GM23338 (cell line): ENCODE results near the gene CDCA7. TPM values are rescaled to one million over a fixed set of nuclear protein-coding genes. Genes with fewer than 3 reads are reported as not detected.
A peak's percentile ranks its signal among the peaks of the same experiment; 100 is the strongest.

Experiments used
- ATAC-seq: fragments of 200-7000 bp; cut with Tn5 transposase; 3 replicates; pipeline ENCODE4 v1.9.1; 2020
- DNase-seq: peaks from one replicate; pipeline ENCODE4 v3.0.0-alpha.2; 2015; ENCODE audit warnings: low spot score
- H2AFZ ChIP-seq: fragments of 200-600 bp; sonication (generic); 2 replicates; pipeline ENCODE4 v1.8.0; 2016; ENCODE audit warnings: antibody characterized with exemption, mild to moderate bottlenecking, moderate library complexity
- H3F3A ChIP-seq: fragments of 200-600 bp; sonication (generic); replicated peaks from 2 replicates; pipeline ENCODE4 v1.8.0; 2017; ENCODE audit warnings: antibody characterized with exemption, mixed run types, low read depth
- H3K27ac ChIP-seq: fragments of 200-600 bp; sonication (generic); 2 replicates; pipeline ENCODE4 v1.6.1; 2016; ENCODE audit warnings: low read depth
- H3K27me3 ChIP-seq: fragments of 200-600 bp; sonication (generic); 2 replicates; pipeline ENCODE4 v1.8.0; 2016; ENCODE audit warnings: mild to moderate bottlenecking, mixed run types, moderate library complexity; ENCODE audit not compliant: insufficient read depth
- H3K36me3 ChIP-seq: fragments of 200-600 bp; sonication (generic); 2 replicates; pipeline ENCODE4 v1.8.0; 2016; ENCODE audit warnings: mild to moderate bottlenecking; ENCODE audit not compliant: insufficient read depth
- H3K4me1 ChIP-seq: fragments of 200-600 bp; sonication (generic); 2 replicates; pipeline ENCODE4 v1.8.0; 2016; ENCODE audit warnings: mild to moderate bottlenecking, moderate library complexity; ENCODE audit not compliant: insufficient read depth
- H3K4me2 ChIP-seq: fragments of 200-600 bp; sonication (generic); 2 replicates; pipeline ENCODE4 v1.7.1; 2017; ENCODE audit warnings: mixed run types
- H3K4me3 ChIP-seq: fragments of 200-600 bp; sonication (generic); 2 replicates; pipeline ENCODE4 v1.6.1; 2016; ENCODE audit warnings: mixed run types
- H3K79me2 ChIP-seq: fragments of 200-600 bp; sonication (generic); replicated peaks from 2 replicates; pipeline ENCODE4 v1.8.0; 2017; ENCODE audit warnings: mild to moderate bottlenecking; ENCODE audit not compliant: insufficient read depth
- H3K9me2 ChIP-seq: fragments of 200-600 bp; sonication (generic); 2 replicates; pipeline ENCODE4 v1.8.0; 2017; ENCODE audit not compliant: insufficient read depth
- H4K20me1 ChIP-seq: fragments of 200-600 bp; sonication (generic); replicated peaks from 2 replicates; pipeline ENCODE4 v1.8.0; 2017; ENCODE audit warnings: mild to moderate bottlenecking; ENCODE audit not compliant: insufficient read depth
- H3K27ac Mint-ChIP-seq: 2 replicates; pipeline ENCODE4 v1.8.0; 2020; ENCODE audit warnings: inconsistent platforms, mild to moderate bottlenecking, moderate library complexity, mixed read lengths
- H3K27me3 Mint-ChIP-seq: 3 replicates; pipeline ENCODE4 v1.8.0; 2022; ENCODE audit warnings: low read depth, mild to moderate bottlenecking, moderate library complexity, mixed read lengths, inconsistent platforms; ENCODE audit not compliant: insufficient read depth, poor library complexity
- H3K36me3 Mint-ChIP-seq: 3 replicates; pipeline ENCODE4 v1.8.0; 2021; ENCODE audit warnings: low read depth, mild to moderate bottlenecking, inconsistent platforms, moderate library complexity, mixed read lengths
- H3K4me1 Mint-ChIP-seq: 3 replicates; pipeline ENCODE4 v1.8.0; 2020; ENCODE audit warnings: mild to moderate bottlenecking, inconsistent platforms, mixed read lengths
- H3K4me3 Mint-ChIP-seq: 3 replicates; pipeline ENCODE4 v1.8.0; 2021; ENCODE audit warnings: moderate library complexity, mild to moderate bottlenecking, inconsistent platforms, mixed read lengths
- H3K9me3 Mint-ChIP-seq: 3 replicates; pipeline ENCODE4 v1.8.0; 2020; ENCODE audit warnings: moderate library complexity, mild to moderate bottlenecking, inconsistent platforms, mixed read lengths
- EZH2phosphoT487 ChIP-seq: fragments of 200-600 bp; sonication (generic); IDR thresholded peaks from one replicate; pipeline ENCODE4 v1.8.1; 2018; ENCODE audit warnings: antibody characterized with exemption; ENCODE audit not compliant: unreplicated experiment
- NANOG ChIP-seq: IDR thresholded peaks from 2 replicates; pipeline ENCODE4 v1.6.1; 2016; ENCODE audit warnings: antibody characterized with exemption, borderline replicate concordance
- STAT1 ChIP-seq: IDR thresholded peaks from one replicate; pipeline ENCODE4 v1.6.1; 2016; ENCODE audit warnings: antibody characterized with exemption; ENCODE audit not compliant: unreplicated experiment
- polyA plus RNA-seq: library from polyadenylated mRNA; unstranded; fragments of >200 nt; fragmentation: Nextera tagmentation; extraction: Ambion mirVana; gene quantifications from 2 replicates; pipeline ENCODE4 v1.2.1, GENCODE V29; 2016
- total RNA-seq: library from RNA; depleted of rRNA; stranded (reverse); fragments of >200 nt; shearing (Covaris generic); gene quantifications from 2 replicates; pipeline ENCODE4 v1.2.3, GENCODE V29; 2014
- TF ChIP-seq, protein P1 (sequence below): fragments of 250-450 bp; sonication (Bioruptor Pico); IDR thresholded peaks from 2 replicates; pipeline ENCODE4 v1.5.0; 2020; ENCODE audit warnings: mild to moderate bottlenecking, moderate library complexity
- TF ChIP-seq, protein P2 (sequence below), 2 experiments: fragments of 200-600 bp in 1 of 2; sonication (generic) in 1 of 2; conservative IDR thresholded peaks; 2 replicates each; pipeline versions ENCODE4 v1.5.1 to v1.6.1; 2016 to 2017; ENCODE audit warnings: antibody characterized with exemption in 2 of 2, low read depth in 2 of 2, mild to moderate bottlenecking in 2 of 2, moderate library complexity in 1 of 2
- TF ChIP-seq, protein P3 (sequence below): IDR thresholded peaks from one replicate; pipeline ENCODE4 v1.6.1; 2018; ENCODE audit warnings: antibody characterized with exemption; ENCODE audit not compliant: unreplicated experiment

CDCA7 gene
- total and polyA plus RNA-seq, 2 experiments from 2014 or later, result 63.7 to 95.5 TPM

DNA sequence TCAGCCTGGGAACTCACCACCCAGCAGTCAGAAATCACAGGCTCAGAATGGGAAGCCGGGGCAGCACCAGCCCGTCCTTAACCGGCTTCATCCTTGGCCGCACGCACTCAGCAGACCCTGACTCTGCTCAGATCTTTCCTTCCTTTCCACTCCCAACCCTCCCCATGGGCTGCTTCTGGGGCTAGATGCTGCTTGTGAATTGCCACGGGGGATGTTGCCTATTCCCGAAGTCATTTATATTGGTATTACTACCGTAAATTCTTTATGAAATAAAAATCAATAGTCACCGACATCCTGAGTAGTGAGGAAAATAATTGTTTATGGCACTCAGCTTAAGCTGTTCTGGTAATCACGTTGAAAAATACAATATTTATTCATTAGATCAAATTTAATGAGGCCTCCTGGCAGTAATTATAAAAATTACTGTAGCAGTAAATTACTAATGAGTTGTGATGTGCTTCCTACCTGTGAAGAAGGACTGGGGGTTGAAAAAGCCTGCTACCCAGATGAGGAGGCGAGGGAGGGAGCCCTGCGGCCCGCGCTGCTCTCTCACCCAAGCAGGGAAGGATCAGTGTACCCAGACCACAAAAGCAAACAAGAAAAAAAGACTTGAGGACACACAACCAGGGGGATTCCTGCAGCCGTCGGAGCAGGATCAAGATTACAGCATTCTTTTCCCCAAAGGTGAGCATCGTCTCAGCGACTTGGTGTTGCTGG lies 31.5 kb downstream of the CDCA7 start (continued):
- TF ChIP-seq, protein P1, sequence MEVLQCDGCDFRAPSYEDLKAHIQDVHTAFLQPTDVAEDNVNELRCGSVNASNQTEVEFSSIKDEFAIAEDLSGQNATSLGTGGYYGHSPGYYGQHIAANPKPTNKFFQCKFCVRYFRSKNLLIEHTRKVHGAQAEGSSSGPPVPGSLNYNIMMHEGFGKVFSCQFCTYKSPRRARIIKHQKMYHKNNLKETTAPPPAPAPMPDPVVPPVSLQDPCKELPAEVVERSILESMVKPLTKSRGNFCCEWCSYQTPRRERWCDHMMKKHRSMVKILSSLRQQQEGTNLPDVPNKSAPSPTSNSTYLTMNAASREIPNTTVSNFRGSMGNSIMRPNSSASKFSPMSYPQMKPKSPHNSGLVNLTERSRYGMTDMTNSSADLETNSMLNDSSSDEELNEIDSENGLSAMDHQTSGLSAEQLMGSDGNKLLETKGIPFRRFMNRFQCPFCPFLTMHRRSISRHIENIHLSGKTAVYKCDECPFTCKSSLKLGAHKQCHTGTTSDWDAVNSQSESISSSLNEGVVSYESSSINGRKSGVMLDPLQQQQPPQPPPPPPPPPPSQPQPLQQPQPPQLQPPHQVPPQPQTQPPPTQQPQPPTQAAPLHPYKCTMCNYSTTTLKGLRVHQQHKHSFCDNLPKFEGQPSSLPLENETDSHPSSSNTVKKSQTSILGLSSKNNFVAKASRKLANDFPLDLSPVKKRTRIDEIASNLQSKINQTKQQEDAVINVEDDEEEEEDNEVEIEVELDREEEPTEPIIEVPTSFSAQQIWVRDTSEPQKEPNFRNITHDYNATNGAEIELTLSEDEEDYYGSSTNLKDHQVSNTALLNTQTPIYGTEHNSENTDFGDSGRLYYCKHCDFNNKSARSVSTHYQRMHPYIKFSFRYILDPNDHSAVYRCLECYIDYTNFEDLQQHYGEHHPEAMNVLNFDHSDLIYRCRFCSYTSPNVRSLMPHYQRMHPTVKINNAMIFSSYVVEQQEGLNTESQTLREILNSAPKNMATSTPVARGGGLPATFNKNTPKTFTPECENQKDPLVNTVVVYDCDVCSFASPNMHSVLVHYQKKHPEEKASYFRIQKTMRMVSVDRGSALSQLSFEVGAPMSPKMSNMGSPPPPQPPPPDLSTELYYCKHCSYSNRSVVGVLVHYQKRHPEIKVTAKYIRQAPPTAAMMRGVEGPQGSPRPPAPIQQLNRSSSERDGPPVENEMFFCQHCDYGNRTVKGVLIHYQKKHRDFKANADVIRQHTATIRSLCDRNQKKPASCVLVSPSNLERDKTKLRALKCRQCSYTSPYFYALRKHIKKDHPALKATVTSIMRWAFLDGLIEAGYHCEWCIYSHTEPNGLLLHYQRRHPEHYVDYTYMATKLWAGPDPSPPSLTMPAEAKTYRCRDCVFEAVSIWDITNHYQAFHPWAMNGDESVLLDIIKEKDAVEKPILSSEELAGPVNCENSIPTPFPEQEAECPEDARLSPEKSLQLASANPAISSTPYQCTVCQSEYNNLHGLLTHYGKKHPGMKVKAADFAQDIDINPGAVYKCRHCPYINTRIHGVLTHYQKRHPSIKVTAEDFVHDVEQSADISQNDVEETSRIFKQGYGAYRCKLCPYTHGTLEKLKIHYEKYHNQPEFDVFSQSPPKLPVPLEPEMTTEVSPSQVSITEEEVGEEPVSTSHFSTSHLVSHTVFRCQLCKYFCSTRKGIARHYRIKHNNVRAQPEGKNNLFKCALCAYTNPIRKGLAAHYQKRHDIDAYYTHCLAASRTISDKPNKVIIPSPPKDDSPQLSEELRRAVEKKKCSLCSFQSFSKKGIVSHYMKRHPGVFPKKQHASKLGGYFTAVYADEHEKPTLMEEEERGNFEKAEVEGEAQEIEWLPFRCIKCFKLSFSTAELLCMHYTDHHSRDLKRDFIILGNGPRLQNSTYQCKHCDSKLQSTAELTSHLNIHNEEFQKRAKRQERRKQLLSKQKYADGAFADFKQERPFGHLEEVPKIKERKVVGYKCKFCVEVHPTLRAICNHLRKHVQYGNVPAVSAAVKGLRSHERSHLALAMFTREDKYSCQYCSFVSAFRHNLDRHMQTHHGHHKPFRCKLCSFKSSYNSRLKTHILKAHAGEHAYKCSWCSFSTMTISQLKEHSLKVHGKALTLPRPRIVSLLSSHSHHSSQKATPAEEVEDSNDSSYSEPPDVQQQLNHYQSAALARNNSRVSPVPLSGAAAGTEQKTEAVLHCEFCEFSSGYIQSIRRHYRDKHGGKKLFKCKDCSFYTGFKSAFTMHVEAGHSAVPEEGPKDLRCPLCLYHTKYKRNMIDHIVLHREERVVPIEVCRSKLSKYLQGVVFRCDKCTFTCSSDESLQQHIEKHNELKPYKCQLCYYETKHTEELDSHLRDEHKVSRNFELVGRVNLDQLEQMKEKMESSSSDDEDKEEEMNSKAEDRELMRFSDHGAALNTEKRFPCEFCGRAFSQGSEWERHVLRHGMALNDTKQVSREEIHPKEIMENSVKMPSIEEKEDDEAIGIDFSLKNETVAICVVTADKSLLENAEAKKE (CRISPR knock-in tag), result no peak

DNA sequence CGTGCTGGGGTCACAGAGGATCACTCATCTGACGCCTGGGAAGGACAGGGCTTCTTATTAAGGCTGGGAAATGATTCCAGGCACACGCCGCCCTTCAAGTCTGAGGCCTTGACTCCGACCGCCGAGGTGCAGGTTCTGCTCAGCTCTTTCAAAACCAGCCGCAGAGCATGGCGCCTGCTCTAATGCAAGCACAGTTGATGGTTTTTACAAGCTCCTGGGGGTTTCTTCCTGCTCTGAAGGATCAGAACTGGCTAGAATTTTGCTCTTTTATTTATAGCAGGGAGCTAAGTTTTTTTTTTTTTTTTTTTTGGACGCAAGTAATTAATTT lies 32.0 kb downstream of the CDCA7 start:
- H2AFZ ChIP-seq, result peak overlapping the region; percentile 67; the same call in 1 of the 2 replicates
- DNase-seq (no peak), ATAC-seq (peak; percentile 64)
- 0 out of 2 replicates have a peak overlapping the region, but pooled peaks have one; percentile 16 for H3K27ac ChIP-seq
- Mint-ChIP-seq H3K27ac (peak overlapping the region; percentile 41; the same call in 1 of the 2 replicates), H3K9me3 (no peaks in the 10 kb centered on the region), H3K4me1 (peaks cover 15% of the 10 kb centered on the region), H3K27me3 (peaks cover 4% of the 10 kb centered on the region), H3K36me3 (peaks cover 8% of the 10 kb centered on the region; the same call in 2 of the 3 replicates), H3K4me3 (no peak overlapping the region)
- H3F3A ChIP-seq, result no peaks in the 10 kb centered on the region
- H4K20me1 ChIP-seq, result no peaks in the 10 kb centered on the region
- no peaks in the 10 kb centered on the region for H3K9me2 ChIP-seq
- H3K4me1 ChIP-seq, result 0 out of 2 replicates have a peak, but pooled peaks cover 10% of the 10 kb centered on the region
- H3K4me3 ChIP-seq, result no peak overlapping the region
- no peaks in the 10 kb centered on the region for H3K27me3 ChIP-seq
- no peaks in the 10 kb centered on the region; the same call in 1 of the 2 replicates for H3K36me3 ChIP-seq
- no peaks in the 10 kb centered on the region for H3K79me2 ChIP-seq
- no peak overlapping the region for H3K4me2 ChIP-seq
- TF ChIP-seq STAT1, result no peak
- TF ChIP-seq EZH2phosphoT487, result no peak
- TF ChIP-seq NANOG, result no peak
- TF ChIP-seq, protein P2, sequence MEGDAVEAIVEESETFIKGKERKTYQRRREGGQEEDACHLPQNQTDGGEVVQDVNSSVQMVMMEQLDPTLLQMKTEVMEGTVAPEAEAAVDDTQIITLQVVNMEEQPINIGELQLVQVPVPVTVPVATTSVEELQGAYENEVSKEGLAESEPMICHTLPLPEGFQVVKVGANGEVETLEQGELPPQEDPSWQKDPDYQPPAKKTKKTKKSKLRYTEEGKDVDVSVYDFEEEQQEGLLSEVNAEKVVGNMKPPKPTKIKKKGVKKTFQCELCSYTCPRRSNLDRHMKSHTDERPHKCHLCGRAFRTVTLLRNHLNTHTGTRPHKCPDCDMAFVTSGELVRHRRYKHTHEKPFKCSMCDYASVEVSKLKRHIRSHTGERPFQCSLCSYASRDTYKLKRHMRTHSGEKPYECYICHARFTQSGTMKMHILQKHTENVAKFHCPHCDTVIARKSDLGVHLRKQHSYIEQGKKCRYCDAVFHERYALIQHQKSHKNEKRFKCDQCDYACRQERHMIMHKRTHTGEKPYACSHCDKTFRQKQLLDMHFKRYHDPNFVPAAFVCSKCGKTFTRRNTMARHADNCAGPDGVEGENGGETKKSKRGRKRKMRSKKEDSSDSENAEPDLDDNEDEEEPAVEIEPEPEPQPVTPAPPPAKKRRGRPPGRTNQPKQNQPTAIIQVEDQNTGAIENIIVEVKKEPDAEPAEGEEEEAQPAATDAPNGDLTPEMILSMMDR (conservative IDR thresholded peaks at IDR 0.05; ENCODE audit: low read depth in 2 of 2), result no peak
- TF ChIP-seq, protein P3, sequence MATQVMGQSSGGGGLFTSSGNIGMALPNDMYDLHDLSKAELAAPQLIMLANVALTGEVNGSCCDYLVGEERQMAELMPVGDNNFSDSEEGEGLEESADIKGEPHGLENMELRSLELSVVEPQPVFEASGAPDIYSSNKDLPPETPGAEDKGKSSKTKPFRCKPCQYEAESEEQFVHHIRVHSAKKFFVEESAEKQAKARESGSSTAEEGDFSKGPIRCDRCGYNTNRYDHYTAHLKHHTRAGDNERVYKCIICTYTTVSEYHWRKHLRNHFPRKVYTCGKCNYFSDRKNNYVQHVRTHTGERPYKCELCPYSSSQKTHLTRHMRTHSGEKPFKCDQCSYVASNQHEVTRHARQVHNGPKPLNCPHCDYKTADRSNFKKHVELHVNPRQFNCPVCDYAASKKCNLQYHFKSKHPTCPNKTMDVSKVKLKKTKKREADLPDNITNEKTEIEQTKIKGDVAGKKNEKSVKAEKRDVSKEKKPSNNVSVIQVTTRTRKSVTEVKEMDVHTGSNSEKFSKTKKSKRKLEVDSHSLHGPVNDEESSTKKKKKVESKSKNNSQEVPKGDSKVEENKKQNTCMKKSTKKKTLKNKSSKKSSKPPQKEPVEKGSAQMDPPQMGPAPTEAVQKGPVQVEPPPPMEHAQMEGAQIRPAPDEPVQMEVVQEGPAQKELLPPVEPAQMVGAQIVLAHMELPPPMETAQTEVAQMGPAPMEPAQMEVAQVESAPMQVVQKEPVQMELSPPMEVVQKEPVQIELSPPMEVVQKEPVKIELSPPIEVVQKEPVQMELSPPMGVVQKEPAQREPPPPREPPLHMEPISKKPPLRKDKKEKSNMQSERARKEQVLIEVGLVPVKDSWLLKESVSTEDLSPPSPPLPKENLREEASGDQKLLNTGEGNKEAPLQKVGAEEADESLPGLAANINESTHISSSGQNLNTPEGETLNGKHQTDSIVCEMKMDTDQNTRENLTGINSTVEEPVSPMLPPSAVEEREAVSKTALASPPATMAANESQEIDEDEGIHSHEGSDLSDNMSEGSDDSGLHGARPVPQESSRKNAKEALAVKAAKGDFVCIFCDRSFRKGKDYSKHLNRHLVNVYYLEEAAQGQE, result no peak
